Neural cell (in vitro differentiated cells): ENCODE data around the gene PANK4. TPM values are rescaled to one million over a fixed set of nuclear protein-coding genes. Genes with fewer than 3 reads are reported as not detected.
A peak's percentile ranks its signal among the peaks of the same experiment; 100 is the strongest.

Experiments
- H2AFZ ChIP-seq: fragments of 200-600, 300-800 bp; sonication (generic), shearing (Covaris generic); 2 replicates; pipeline ENCODE4 v1.6.0; 2014; ENCODE audit warnings: low read depth, mild to moderate bottlenecking, antibody characterized with exemption, low read length, moderate library complexity
- H3F3A ChIP-seq: fragments of 200-600 bp; shearing (Covaris generic); 2 replicates; pipeline ENCODE4 v1.6.1; 2016; ENCODE audit warnings: mild to moderate bottlenecking, moderate library complexity, mixed read lengths, antibody characterized with exemption, low read length; ENCODE audit not compliant: insufficient read depth, poor library complexity, severe bottlenecking
- H3K27ac ChIP-seq: fragments of 200-600, 300-800 bp; sonication (generic), shearing (Covaris generic); 2 replicates; pipeline ENCODE4 v1.5.1; 2014; ENCODE audit warnings: mild to moderate bottlenecking, low read length, moderate library complexity
- H3K27me3 ChIP-seq: fragments of 300-800, 200-600 bp; sonication (generic), shearing (Covaris generic); 2 replicates; pipeline ENCODE4 v1.6.0; 2014; ENCODE audit warnings: mild to moderate bottlenecking, low read depth, low read length, moderate library complexity; ENCODE audit not compliant: insufficient read depth
- H3K36me3 ChIP-seq: fragments of 300-800, 200-600 bp; sonication (generic), shearing (Covaris generic); 2 replicates; pipeline ENCODE4 v1.5.1; 2014; ENCODE audit warnings: mild to moderate bottlenecking, antibody characterized with exemption, low read length, moderate library complexity; ENCODE audit not compliant: insufficient read depth
- H3K4me2 ChIP-seq: fragments of 300-800, 200-600 bp; sonication (generic), shearing (Covaris generic); 2 replicates; pipeline ENCODE4 v1.6.0; 2014; ENCODE audit warnings: mild to moderate bottlenecking, low read length
- H3K4me3 ChIP-seq: fragments of 300-800, 200-600 bp; sonication (generic), shearing (Covaris generic); 2 replicates; pipeline ENCODE4 v1.5.1; 2014; ENCODE audit warnings: mild to moderate bottlenecking, low read length, moderate library complexity
- H3K79me2 ChIP-seq: fragments of 200-600 bp; shearing (Covaris generic); replicated peaks from 2 replicates; pipeline ENCODE4 v1.6.0; 2014; ENCODE audit warnings: mild to moderate bottlenecking, low read length, moderate library complexity; ENCODE audit not compliant: insufficient read depth
- H3K9ac ChIP-seq: fragments of 300-800, 200-600 bp; sonication (generic), shearing (Covaris generic); 2 replicates; pipeline ENCODE4 v1.6.1; 2016; ENCODE audit warnings: mild to moderate bottlenecking, low read length, mixed read lengths
- H3K9me2 ChIP-seq: fragments of 200-600 bp; shearing (Covaris generic); 2 replicates; pipeline ENCODE4 v1.6.1; 2016; ENCODE audit warnings: mild to moderate bottlenecking, low read length, mixed read lengths; ENCODE audit not compliant: insufficient read depth
- H3K9me3 ChIP-seq: fragments of 200-600, 300-800 bp; sonication (generic), shearing (Covaris generic); 2 replicates; pipeline ENCODE4 v1.6.1; 2016; ENCODE audit warnings: mild to moderate bottlenecking, mixed run types, low read length, moderate library complexity, mixed read lengths
- H4K20me1 ChIP-seq: fragments of 200-600 bp; shearing (Covaris generic); 2 replicates; pipeline ENCODE4 v1.6.1; 2016; ENCODE audit warnings: mild to moderate bottlenecking, mixed run types; ENCODE audit not compliant: insufficient read depth
- MXI1 ChIP-seq: fragments of 450-650 bp; conservative IDR thresholded peaks from 2 replicates; pipeline ENCODE4 v1.6.1; 2014; ENCODE audit warnings: antibody characterized with exemption, mild to moderate bottlenecking; ENCODE audit not compliant: poor library complexity, severe bottlenecking
- POLR2AphosphoS5 ChIP-seq: IDR thresholded peaks from 2 replicates; pipeline ENCODE4 v1.6.1; 2012
- RAD21 ChIP-seq: fragments of 450-650 bp; conservative IDR thresholded peaks from 2 replicates; pipeline ENCODE4 v1.6.1; 2014; ENCODE audit warnings: antibody characterized with exemption, mild to moderate bottlenecking, moderate library complexity
- SMC3 ChIP-seq: fragments of 450-650 bp; conservative IDR thresholded peaks from 2 replicates; pipeline ENCODE4 v1.6.1; 2014; ENCODE audit warnings: antibody characterized with exemption, mild to moderate bottlenecking, moderate library complexity; ENCODE audit not compliant: poor library complexity
- TAF1 ChIP-seq: IDR thresholded peaks from 2 replicates; pipeline ENCODE4 v1.6.1; 2012; ENCODE audit warnings: low read depth
- polyA plus RNA-seq: library from polyadenylated mRNA; depleted of rRNA; stranded (reverse); fragments of >200 nt; gene quantifications from 2 replicates; pipeline ENCODE4 v1.2.3, GENCODE V29; 2014
- TF ChIP-seq, protein P1 (sequence below): IDR thresholded peaks from 2 replicates; pipeline ENCODE4 v1.6.1; 2012; ENCODE audit warnings: borderline replicate concordance
- TF ChIP-seq, protein P2 (sequence below): fragments of 450-650 bp; IDR thresholded peaks from 2 replicates; pipeline ENCODE4 v1.5.1; 2014; ENCODE audit warnings: antibody characterized with exemption, mild to moderate bottlenecking, moderate library complexity; ENCODE audit not compliant: poor library complexity, severe bottlenecking

Gene PANK4
- polyA plus RNA-seq, 1 donor from 2014 or later = 37.9 TPM

DNA sequence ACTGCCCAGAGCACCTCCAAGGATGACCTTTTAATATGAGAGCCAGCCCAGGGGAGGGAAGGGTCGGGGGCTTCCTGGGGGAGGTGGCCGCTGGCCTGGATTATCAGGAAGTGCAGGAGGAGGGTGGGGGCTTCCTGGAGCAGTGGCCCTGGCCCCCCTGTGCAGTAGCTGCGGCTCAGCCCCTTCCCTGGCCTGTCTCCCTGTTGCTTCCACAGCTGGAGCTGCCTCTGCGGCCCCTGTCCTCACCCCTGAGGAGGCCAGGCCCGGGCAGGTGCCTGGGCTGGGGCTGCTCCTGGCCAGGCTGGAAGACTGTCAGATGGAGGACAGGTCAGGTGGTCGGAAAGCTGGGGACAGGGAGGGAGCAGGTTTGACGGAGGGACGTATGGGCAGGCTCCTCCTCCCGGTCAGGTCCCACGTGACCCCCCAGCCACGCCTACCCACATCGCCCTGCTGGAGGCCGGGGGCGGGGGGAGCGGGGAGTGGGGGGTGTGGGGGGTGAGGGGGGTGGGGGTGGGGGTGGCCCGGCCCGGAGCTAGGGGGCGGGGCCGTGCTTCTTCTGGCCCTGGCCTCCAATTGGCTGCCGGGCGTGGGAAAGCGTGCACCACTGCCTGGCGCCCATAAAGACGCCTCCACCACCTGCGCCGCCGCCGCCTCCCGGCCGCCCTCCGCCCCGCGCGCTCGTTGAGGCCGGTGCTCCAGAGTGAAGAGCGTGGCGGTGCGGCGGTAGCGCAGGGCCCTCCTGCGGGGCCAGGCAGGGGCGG lies 19.5 kb upstream of the PANK4 start:
- Histone ChIP-seq H3K9me3 (no peaks in the 10 kb centered on the region), H4K20me1 (no peaks in the 10 kb centered on the region), H3K4me3 (peak overlapping the region; percentile 41), H3K9ac (no peak overlapping the region), H3F3A (peaks cover 2% of the 10 kb centered on the region), H3K27ac (no peak overlapping the region), H3K79me2 (no peaks in the 10 kb centered on the region), H3K9me2 (no peaks in the 10 kb centered on the region), H3K27me3 (no peaks in the 10 kb centered on the region), H3K4me2 (no peak overlapping the region), H3K36me3 (no peaks in the 10 kb centered on the region), H2AFZ (no peak overlapping the region)
- TF ChIP-seq RAD21 (no peak), POLR2AphosphoS5 (no peak)
- TF ChIP-seq, protein P1, sequence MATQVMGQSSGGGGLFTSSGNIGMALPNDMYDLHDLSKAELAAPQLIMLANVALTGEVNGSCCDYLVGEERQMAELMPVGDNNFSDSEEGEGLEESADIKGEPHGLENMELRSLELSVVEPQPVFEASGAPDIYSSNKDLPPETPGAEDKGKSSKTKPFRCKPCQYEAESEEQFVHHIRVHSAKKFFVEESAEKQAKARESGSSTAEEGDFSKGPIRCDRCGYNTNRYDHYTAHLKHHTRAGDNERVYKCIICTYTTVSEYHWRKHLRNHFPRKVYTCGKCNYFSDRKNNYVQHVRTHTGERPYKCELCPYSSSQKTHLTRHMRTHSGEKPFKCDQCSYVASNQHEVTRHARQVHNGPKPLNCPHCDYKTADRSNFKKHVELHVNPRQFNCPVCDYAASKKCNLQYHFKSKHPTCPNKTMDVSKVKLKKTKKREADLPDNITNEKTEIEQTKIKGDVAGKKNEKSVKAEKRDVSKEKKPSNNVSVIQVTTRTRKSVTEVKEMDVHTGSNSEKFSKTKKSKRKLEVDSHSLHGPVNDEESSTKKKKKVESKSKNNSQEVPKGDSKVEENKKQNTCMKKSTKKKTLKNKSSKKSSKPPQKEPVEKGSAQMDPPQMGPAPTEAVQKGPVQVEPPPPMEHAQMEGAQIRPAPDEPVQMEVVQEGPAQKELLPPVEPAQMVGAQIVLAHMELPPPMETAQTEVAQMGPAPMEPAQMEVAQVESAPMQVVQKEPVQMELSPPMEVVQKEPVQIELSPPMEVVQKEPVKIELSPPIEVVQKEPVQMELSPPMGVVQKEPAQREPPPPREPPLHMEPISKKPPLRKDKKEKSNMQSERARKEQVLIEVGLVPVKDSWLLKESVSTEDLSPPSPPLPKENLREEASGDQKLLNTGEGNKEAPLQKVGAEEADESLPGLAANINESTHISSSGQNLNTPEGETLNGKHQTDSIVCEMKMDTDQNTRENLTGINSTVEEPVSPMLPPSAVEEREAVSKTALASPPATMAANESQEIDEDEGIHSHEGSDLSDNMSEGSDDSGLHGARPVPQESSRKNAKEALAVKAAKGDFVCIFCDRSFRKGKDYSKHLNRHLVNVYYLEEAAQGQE = no peak

DNA sequence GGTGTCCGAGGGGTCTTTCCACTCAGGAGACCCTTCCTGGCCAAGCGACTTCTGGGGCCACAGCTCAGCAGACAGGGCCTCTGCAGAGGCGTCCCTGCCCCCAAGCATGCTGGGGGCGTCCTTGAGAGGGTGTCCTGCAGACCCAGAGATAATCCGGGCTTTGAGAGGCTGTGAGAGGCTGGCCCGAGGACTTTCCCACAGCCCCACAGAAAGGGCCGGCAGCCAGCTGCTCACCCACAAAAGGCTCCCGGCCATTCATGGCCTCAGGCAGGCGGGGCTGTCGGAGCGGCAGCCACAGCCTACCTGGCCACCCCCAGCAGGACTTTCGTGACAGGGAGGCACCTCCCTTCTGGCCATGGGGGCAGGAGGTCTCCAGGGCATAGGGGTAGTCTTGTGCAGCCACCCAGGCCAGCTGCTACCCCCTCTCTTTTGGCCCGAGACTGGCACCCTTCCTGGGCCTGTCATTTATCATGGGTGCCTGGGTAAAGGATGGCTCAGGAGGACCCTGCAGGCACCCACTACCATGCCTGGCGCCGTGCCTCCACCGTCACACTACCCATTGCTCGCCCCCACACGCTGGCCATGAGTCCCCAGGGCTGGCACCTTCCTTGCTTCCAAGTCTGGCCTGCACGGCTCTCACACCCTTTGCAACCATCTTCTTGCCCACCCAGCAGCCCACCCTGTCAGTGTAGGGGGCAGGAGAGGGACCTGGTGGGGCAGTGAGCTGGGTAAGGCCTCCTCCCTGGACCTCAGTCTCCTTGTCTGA lies 18.7 kb upstream of the PANK4 start:
- peaks cover 2% of the 10 kb centered on the region for H3F3A ChIP-seq
- no peaks in the 10 kb centered on the region for H3K36me3 ChIP-seq
- peak overlapping the region; percentile 5 for H3K9ac ChIP-seq
- TF ChIP-seq TAF1 (no peak), RAD21 (no peak), POLR2AphosphoS5 (no peak), SMC3 (no peak), MXI1 (no peak)
- TF ChIP-seq, protein P2, sequence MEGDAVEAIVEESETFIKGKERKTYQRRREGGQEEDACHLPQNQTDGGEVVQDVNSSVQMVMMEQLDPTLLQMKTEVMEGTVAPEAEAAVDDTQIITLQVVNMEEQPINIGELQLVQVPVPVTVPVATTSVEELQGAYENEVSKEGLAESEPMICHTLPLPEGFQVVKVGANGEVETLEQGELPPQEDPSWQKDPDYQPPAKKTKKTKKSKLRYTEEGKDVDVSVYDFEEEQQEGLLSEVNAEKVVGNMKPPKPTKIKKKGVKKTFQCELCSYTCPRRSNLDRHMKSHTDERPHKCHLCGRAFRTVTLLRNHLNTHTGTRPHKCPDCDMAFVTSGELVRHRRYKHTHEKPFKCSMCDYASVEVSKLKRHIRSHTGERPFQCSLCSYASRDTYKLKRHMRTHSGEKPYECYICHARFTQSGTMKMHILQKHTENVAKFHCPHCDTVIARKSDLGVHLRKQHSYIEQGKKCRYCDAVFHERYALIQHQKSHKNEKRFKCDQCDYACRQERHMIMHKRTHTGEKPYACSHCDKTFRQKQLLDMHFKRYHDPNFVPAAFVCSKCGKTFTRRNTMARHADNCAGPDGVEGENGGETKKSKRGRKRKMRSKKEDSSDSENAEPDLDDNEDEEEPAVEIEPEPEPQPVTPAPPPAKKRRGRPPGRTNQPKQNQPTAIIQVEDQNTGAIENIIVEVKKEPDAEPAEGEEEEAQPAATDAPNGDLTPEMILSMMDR = no peak
- TF ChIP-seq, protein P1 = no peak
- H3K27ac ChIP-seq = no peak overlapping the region
- H3K9me3 ChIP-seq = no peaks in the 10 kb centered on the region
- H3K4me3 ChIP-seq = no peak overlapping the region
- H3K9me2 ChIP-seq = no peaks in the 10 kb centered on the region
- no peaks in the 10 kb centered on the region for H3K27me3 ChIP-seq
- no peak overlapping the region for H2AFZ ChIP-seq
- H3K79me2 ChIP-seq = no peaks in the 10 kb centered on the region
- no peak overlapping the region for H3K4me2 ChIP-seq
- no peaks in the 10 kb centered on the region for H4K20me1 ChIP-seq
